NB4 (cell line): ENCODE measurements around the gene C9.
"Not testable (repeated sequence)": the region's sequence is repeated elsewhere in the genome, so short reads cannot be mapped to it uniquely, and the experiment has no call there.

Experiments
- DNase-seq: peaks from one replicate; pipeline ENCODE4 v3.0.0; 2010; ENCODE audit warnings: low read depth
- H3K4me3 ChIP-seq: one replicate; pipeline ENCODE4 v1.5.1; 2011; ENCODE audit warnings: mild to moderate bottlenecking, low read depth, low read length, moderate library complexity
- CTCF ChIP-seq: IDR thresholded peaks from one replicate; pipeline ENCODE4 v1.5.1; 2012; ENCODE audit warnings: low read depth, low read length
- MAX ChIP-seq: IDR thresholded peaks from 2 replicates; pipeline ENCODE4 v1.6.1; 2011; ENCODE audit warnings: low read depth, low read length
- MYC ChIP-seq: IDR thresholded peaks from 2 replicates; pipeline ENCODE4 v1.6.1; 2011; ENCODE audit warnings: low read depth, low read length
- POLR2A ChIP-seq: IDR thresholded peaks from 2 replicates; pipeline ENCODE4 v1.6.1; 2011; ENCODE audit warnings: mild to moderate bottlenecking; ENCODE audit not compliant: insufficient read length; ENCODE audit errors: extremely low read depth

Gene C9

GRCh38 chr5:39319395-39319794, 44.9 kb downstream of the C9 start:
- TF ChIP-seq MAX (no peak), CTCF (no peak), POLR2A (no peak), MYC (no peak)
- H3K4me3 ChIP-seq: no peak overlapping the region
- DNase-seq: no peak

- H3K4me3 ChIP-seq, DNase-seq: not testable (repeated sequence)
Measured at GRCh38 chr5:39316464-39316863, 47.8 kb downstream of the C9 start.

- TF ChIP-seq CTCF: no peak
- TF ChIP-seq MAX: no peak
- DNase-seq: no peak
- no peak overlapping the region for H3K4me3 ChIP-seq
Measured at GRCh38 chr5:39315995-39316394, 48.3 kb downstream of the C9 start.

GRCh38 chr5:39314591-39314990, 49.7 kb downstream of the C9 start:
- no peak for DNase-seq
- no peak for TF ChIP-seq MYC
- no peak for TF ChIP-seq MAX
- no peak for TF ChIP-seq CTCF
- TF ChIP-seq POLR2A: no peak

GRCh38 chr5:39309534-39309933, 54.8 kb downstream of the C9 start:
- no peak overlapping the region for H3K4me3 ChIP-seq
- DNase-seq: no peak
- no peak for TF ChIP-seq MYC
- no peak for TF ChIP-seq MAX
- TF ChIP-seq CTCF: no peak
- TF ChIP-seq POLR2A: no peak

More at GRCh38 chr5:39314591-39314990, 49.7 kb downstream of the C9 start:
- H3K4me3 ChIP-seq: no peak overlapping the region

- no peak for DNase-seq
- no peak overlapping the region for H3K4me3 ChIP-seq
- no peak for TF ChIP-seq MYC
- TF ChIP-seq MAX: no peak
- TF ChIP-seq CTCF: no peak
- no peak for TF ChIP-seq POLR2A
Measured at GRCh38 chr5:39302472-39302871, 61.8 kb downstream of the C9 start.
